ENCODE results near the gene NOP56.
"Not testable (repeated sequence)": the region's sequence is repeated elsewhere in the genome, so short reads cannot be mapped to it uniquely, and the experiment has no call there.

Gene NOP56

GRCh38 chr20:2688041-2688591 is 35.7 kb downstream of the NOP56 start:
- DNase-seq = peak; percentile 85

GRCh38 chr20:2690213-2690612 is 37.8 kb downstream of the NOP56 start:
- no peak for DNase-seq

GRCh38 chr20:2690718-2691117 is 38.3 kb downstream of the NOP56 start:
- DNase-seq = no peak

GRCh38 chr20:2691127-2691526 is 38.7 kb downstream of the NOP56 start:
- DNase-seq = no peak

GRCh38 chr20:2691663-2692035 is 39.2 kb downstream of the NOP56 start:
- no peak for DNase-seq

- no peak for DNase-seq
Observed at GRCh38 chr20:2692036-2692885, 39.8 kb downstream of the NOP56 start, which contains the start of gene EBF4. EBF4 (plus strand) TSS chr20:2692780; CDS start chr20:2693646, 866 bp downstream.

GRCh38 chr20:2692886-2693285 is 40.5 kb downstream of the NOP56 start:
- DNase-seq = no peak

- DNase-seq = peak; percentile 61
Observed at GRCh38 chr20:2693286-2694007, 41.0 kb downstream of the NOP56 start.

- DNase-seq = no peak
Observed at GRCh38 chr20:2694008-2694471, 41.6 kb downstream of the NOP56 start.

GRCh38 chr20:2694519-2694918 is 42.1 kb downstream of the NOP56 start:
- DNase-seq = no peak

GRCh38 chr20:2695206-2695983 is 43.0 kb downstream of the NOP56 start:
- DNase-seq = no peak

GRCh38 chr20:2695984-2696525 is 43.6 kb downstream of the NOP56 start:
- not testable (repeated sequence) for DNase-seq

GRCh38 chr20:2696646-2697045 is 44.2 kb downstream of the NOP56 start:
- DNase-seq = peak; percentile 17

GRCh38 chr20:2697768-2698167 is 45.3 kb downstream of the NOP56 start:
- no peak for DNase-seq

GRCh38 chr20:2698186-2698817 is 45.9 kb downstream of the NOP56 start:
- no peak for DNase-seq

GRCh38 chr20:2698912-2699311 is 46.5 kb downstream of the NOP56 start:
- DNase-seq = no peak

- no peak for DNase-seq
Observed at GRCh38 chr20:2699775-2700413, 47.5 kb downstream of the NOP56 start.

- no peak for DNase-seq
Observed at GRCh38 chr20:2700913-2701620, 48.6 kb downstream of the NOP56 start.

GRCh38 chr20:2701671-2702081 is 49.2 kb downstream of the NOP56 start:
- DNase-seq = no peak

GRCh38 chr20:2703716-2704475 is 51.5 kb downstream of the NOP56 start:
- DNase-seq = no peak

Measured in stimulated activated CD8-positive, alpha-beta memory T cell treated with anti-CD3 and anti-CD28 coated beads, Interleukin-4, amount 100 ng/mL, for 48 hours (primary cell).